ENCODE measurements around the gene CLDN16.

CLDN16 gene

DNA sequence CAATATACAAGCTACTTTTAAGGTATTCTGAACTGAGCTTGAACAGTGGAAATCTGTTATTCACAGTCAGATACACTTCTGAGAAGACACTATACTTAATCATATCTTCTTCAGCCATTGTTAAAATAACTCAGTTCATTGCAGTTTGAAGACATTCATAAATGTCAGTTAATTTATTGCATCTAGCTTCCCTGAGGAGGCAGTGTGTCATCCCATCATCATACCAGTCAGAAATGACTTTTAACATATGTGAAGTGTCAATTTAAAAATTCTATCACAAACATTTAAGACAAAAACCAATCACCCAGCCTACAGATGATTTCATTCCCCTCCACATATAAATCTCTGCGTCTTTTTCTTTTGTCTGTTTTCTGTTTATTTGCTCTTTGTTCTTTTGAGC lies 54.3 kb downstream of the CLDN16 start:
- DNase-seq (ENCODE audit: low read depth), result no peak

GRCh38 chr3:190443257-190443656 lies 55.3 kb downstream of the CLDN16 start:
- peak; percentile 27 for DNase-seq (ENCODE audit: low read depth)

DNA sequence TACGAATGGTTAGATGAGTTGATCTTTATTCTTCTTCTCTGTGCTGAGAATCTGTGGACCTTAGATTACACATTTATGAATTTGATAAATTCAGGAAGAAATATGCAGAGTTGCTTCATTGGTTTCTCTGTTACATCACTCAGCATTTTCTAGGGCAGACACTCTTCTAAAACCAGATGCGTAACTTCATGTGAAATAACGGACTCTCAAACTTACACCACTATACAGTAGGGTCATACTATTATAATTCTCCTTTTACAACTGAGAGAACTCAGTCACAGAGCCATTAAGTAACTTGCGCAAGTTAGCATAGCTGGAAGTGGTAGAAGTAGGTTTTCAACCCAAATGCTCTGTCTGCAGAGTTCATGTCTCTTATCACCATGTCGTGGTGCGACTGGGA lies 56.0 kb downstream of the CLDN16 start:
- DNase-seq (ENCODE audit: low read depth), result peak; percentile 20

GRCh38 chr3:190444576-190445145 lies 56.7 kb downstream of the CLDN16 start:
- DNase-seq (ENCODE audit: low read depth), result no peak

DNA sequence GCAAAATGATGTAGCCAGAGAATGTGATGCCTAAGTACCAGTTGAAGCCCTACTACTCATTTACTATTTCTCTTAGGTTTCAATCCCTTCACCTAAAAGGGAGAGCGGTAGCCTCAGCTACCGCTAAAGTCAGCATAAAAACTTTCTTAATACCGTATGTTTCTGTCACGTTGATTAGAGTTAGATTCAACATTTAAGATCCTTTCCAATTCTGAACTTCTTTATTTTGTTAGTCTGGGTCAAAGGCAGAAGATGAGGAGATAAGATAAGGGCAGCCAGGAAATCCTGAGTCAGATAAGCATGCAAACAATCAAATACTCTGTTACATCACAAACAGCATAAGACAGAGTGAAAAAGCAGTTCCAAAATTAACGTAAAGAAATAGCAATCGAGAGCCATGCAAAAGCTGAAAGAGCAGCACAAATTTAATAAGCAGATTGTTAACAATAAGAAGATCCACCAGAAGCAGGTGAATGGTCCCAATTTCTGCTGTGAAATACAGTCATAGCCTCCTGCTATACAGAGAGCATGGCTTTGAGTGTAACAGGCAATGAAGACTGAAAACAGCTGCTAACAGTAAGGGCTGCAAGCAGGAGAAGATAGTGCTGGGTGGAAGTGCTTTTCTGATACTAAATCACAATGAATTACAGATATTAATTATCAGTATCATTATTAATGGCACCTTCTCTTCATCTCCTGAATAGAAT lies 58.8 kb downstream of the CLDN16 start:
- DNase-seq (ENCODE audit: low read depth), result peak; percentile 30

GRCh38 chr3:190448256-190448655 lies 60.3 kb downstream of the CLDN16 start:
- DNase-seq (ENCODE audit: low read depth), result no peak

DNA sequence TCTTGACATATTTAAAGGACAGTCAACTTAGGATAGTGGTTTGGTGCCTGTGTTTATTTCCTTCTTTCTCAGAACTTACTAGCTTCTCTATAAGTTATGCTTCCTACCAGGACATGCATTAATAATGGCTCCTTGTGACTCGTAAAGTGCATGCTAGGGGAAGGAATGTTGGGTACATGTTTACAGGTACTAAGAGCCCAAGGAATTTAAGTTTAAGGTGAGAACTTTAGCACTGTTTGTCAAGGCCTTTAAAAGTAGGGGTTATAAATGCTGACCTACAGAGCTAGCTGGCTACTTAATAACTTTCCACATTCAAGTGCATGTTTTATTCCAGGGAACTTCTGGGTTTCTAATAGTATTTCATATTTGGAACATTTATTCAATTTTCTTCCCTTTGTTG lies 61.8 kb downstream of the CLDN16 start, which contains the start of gene TMEM207:
TSS of gene TMEM207 (minus strand) at position 101 of the 400 bp plus-strand sequence. CDS start at position 9, 92 bp downstream.
- DNase-seq (ENCODE audit: low read depth), result no peak

- DNase-seq (ENCODE audit: low read depth), result no peak
Measured at GRCh38 chr3:190455828-190456227, 67.9 kb downstream of the CLDN16 start.

GRCh38 chr3:190456770-190457169 lies 68.8 kb downstream of the CLDN16 start:
- DNase-seq (ENCODE audit: low read depth), result no peak

DNA sequence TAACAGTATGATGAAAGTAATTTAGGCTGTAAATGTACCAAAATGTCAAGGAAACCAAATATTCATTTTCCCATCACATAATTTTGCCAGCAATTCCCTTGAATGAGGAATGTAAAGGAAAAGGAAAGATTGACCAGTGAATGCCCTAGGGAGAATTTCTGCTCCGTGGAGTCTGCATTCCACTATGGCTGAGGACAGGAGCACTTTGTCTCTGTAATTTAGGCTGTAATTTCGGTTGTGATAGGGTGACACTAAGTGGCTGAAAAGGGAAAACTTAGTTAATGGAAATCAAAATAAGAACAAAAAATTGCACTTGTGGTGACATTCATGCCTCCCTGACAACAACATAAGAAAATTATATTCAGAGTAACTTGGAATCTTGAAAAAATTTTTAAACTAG lies 70.1 kb downstream of the CLDN16 start:
- DNase-seq (ENCODE audit: low read depth), result no peak
